Panc1 (cell line): ENCODE results near the gene MACROD2. TPM values are rescaled to one million over a fixed set of nuclear protein-coding genes. Genes with fewer than 3 reads are reported as not detected.

Experiments used
- ATAC-seq: fragments of 200-7000 bp; cut with Tn5 transposase; 2 replicates; pipeline ENCODE4 v1.9.1; 2020; ENCODE audit warnings: mild to moderate bottlenecking, moderate library complexity
- BruUV-seq: library from RNA; stranded (reverse); fragments of 400-500 nt; replicated peaks from 2 replicates; lab custom pipeline; 2021; lab: Mats Ljungman, UMichigan
- CTCF ChIA-PET: fragments of 300-600 bp; sonication (Branson Sonifier 250); formaldehyde crosslinking; loops from one replicate; lab custom pipeline; 2022; ENCODE audit warnings: antibody characterized with exemption; lab: Charles Lee
- POLR2A ChIA-PET: fragments of 300-600 bp; sonication (Branson Sonifier 250); formaldehyde crosslinking; loops from one replicate; lab custom pipeline; 2022; ENCODE audit warnings: antibody characterized with exemption; lab: Charles Lee
- DNase-seq: peaks from one replicate; pipeline ENCODE4 v3.0.0-alpha.2; 2010; ENCODE audit warnings: low read depth, low spot score
- H3K27ac ChIP-seq: 2 replicates; pipeline ENCODE4 v1.5.1; 2011; ENCODE audit warnings: mild to moderate bottlenecking, low read length, inconsistent platforms
- H3K27me3 ChIP-seq: fragments of 200-500 bp; sonication (Bioruptor generic); 2 replicates; pipeline ENCODE4 v1.6.0; 2014; ENCODE audit warnings: low read length, inconsistent platforms; ENCODE audit not compliant: control insufficient read depth, insufficient read depth
- H3K36me3 ChIP-seq: fragments of 200-500 bp; sonication (Bioruptor generic); 2 replicates; pipeline ENCODE4 v1.5.1; 2014; ENCODE audit warnings: inconsistent platforms, mild to moderate bottlenecking, low read length, moderate library complexity; ENCODE audit not compliant: control insufficient read depth, insufficient read depth
- H3K4me1 ChIP-seq: 2 replicates; pipeline ENCODE4 v1.5.1; 2011; ENCODE audit warnings: inconsistent platforms, mild to moderate bottlenecking, low read length, moderate library complexity; ENCODE audit not compliant: control insufficient read depth, insufficient read depth
- H3K4me3 ChIP-seq, 2 experiments: 2 replicates each; pipeline ENCODE4 v1.5.1; 2011 to 2012; ENCODE audit warnings: low read depth in 2 of 2, low read length in 2 of 2, mild to moderate bottlenecking in 2 of 2, inconsistent platforms in 1 of 2, moderate library complexity in 1 of 2
- H3K9me3 ChIP-seq: fragments of 200-500 bp; sonication (Bioruptor generic); 2 replicates; pipeline ENCODE4 v1.5.1; 2014; ENCODE audit warnings: low read depth, mild to moderate bottlenecking, inconsistent platforms, low read length, moderate library complexity; ENCODE audit not compliant: control insufficient read depth, insufficient read depth
- CTCF ChIP-seq: fragments of 450-650 bp; IDR thresholded peaks from 2 replicates; pipeline ENCODE4 v1.5.1; 2017; ENCODE audit warnings: mild to moderate bottlenecking
- POLR2AphosphoS5 ChIP-seq: IDR thresholded peaks from 2 replicates; pipeline ENCODE4 v1.6.1; 2012; ENCODE audit warnings: mild to moderate bottlenecking, low read depth, low read length, moderate library complexity
- REST ChIP-seq, 2 experiments: IDR thresholded peaks; 2 replicates each; pipeline ENCODE4 v1.6.1; 2011 to 2012; ENCODE audit warnings: low read depth in 2 of 2, control low read depth in 1 of 2, low read length in 1 of 2, mild to moderate bottlenecking in 1 of 2, moderate library complexity in 1 of 2; ENCODE audit not compliant: insufficient read depth in 1 of 2
- SIN3A ChIP-seq: IDR thresholded peaks from 2 replicates; pipeline ENCODE4 v1.6.1; 2012; ENCODE audit warnings: low read depth, mild to moderate bottlenecking, low read length, moderate library complexity, borderline replicate concordance; ENCODE audit not compliant: insufficient read depth
- TCF7L2 ChIP-seq: IDR thresholded peaks from 2 replicates; pipeline ENCODE4 v1.6.1; 2011; ENCODE audit warnings: mild to moderate bottlenecking, low read depth, low read length, inconsistent platforms
- in situ Hi-C: cut with HindIII; loops from 2 replicates; pipeline ENCODE4 v1.10.0; 2016; ENCODE audit warnings: low sequenced_read_pairs, low pct_unique_long_range_greater_than_20kb
- intact Hi-C: fragments of 100-400 bp; cut with micrococcal nuclease; formaldehyde crosslinking; loops from one replicate; pipeline ENCODE4 v1.10.0; 2022; ENCODE audit not compliant: unreplicated experiment
- total RNA-seq: library from RNA; stranded (reverse); gene quantifications from one replicate; pipeline ENCODE4 v1.2.1, GENCODE V29; 2021; ENCODE audit not compliant: unreplicated experiment

The MACROD2 gene
- total RNA-seq, 1 experiment from 2014 or later: 1.2 TPM

GRCh38 chr20:15805154-15805553 is 1809.8 kb downstream of the MACROD2 start:
- Histone ChIP-seq H3K36me3 (no peaks in the 10 kb centered on the region), H3K27ac (no peak overlapping the region), H3K4me1 (no peaks in the 10 kb centered on the region), H3K4me3 (no peak overlapping the region), H3K27me3 (no peaks in the 10 kb centered on the region), H3K9me3 (no peaks in the 10 kb centered on the region)
- CTCF ChIA-PET: no interaction called here
- DNase-seq (no peak), ATAC-seq (no peak)
- in situ Hi-C loops: no loop called here
- no peak for TF ChIP-seq CTCF
- TF ChIP-seq SIN3A: no peak
- no peak for TF ChIP-seq TCF7L2
- no peak for TF ChIP-seq REST (IDR thresholded peaks at IDR 0.05; ENCODE audit: insufficient read depth in 1 of 2, low read depth in 2 of 2, low read length in 1 of 2)
- TF ChIP-seq POLR2AphosphoS5: no peak
- intact Hi-C loops: no loop called here
- POLR2A ChIA-PET: no interaction called here
- BruUV-seq: no TSS peak

GRCh38 chr20:15806105-15806504 is 1810.8 kb downstream of the MACROD2 start:
- no peaks in the 10 kb centered on the region for H3K27me3 ChIP-seq
- DNase-seq (no peak), ATAC-seq (no peak)
- CTCF ChIA-PET: interaction anchor here (0.6 kb wide), 2 partner anchors 555 to 744 kb away, joined by 4 to 5 read pairs; no protein-coding TSS in a partner anchor
- H3K4me1 ChIP-seq: no peaks in the 10 kb centered on the region
- no peak overlapping the region for H3K4me3 ChIP-seq
- H3K27ac ChIP-seq: no peak overlapping the region
- no peaks in the 10 kb centered on the region for H3K9me3 ChIP-seq
- POLR2A ChIA-PET: no interaction called here
- H3K36me3 ChIP-seq: no peaks in the 10 kb centered on the region
- no peak for TF ChIP-seq REST (IDR thresholded peaks at IDR 0.05; ENCODE audit: insufficient read depth in 1 of 2, low read depth in 2 of 2, low read length in 1 of 2)
- TF ChIP-seq CTCF: no peak
- no peak for TF ChIP-seq SIN3A
- TF ChIP-seq POLR2AphosphoS5: no peak
- TF ChIP-seq TCF7L2: no peak
- intact Hi-C loops (no loop called here), in situ Hi-C loops (no loop called here)
- BruUV-seq: no TSS peak
